Amniotic stem cell (primary cell): ENCODE results near the gene GORAB.

Source experiments
- DNase-seq: peaks from one replicate; lab custom pipeline; 2025; lab: John Stamatoyannopoulos, UW

The GORAB gene

GRCh38 chr1:170538687-170539086 lies 6.7 kb downstream of the GORAB start:
- no peak for DNase-seq

GRCh38 chr1:170539154-170539553 lies 7.2 kb downstream of the GORAB start:
- DNase-seq = no peak

- no peak for DNase-seq
Observed at GRCh38 chr1:170544624-170545023, 12.7 kb downstream of the GORAB start.

GRCh38 chr1:170545476-170545875 lies 13.5 kb downstream of the GORAB start:
- no peak for DNase-seq

- no peak for DNase-seq
Observed at GRCh38 chr1:170547255-170547654, 15.3 kb downstream of the GORAB start.

GRCh38 chr1:170548497-170548896 lies 16.5 kb downstream of the GORAB start:
- no peak for DNase-seq

- DNase-seq = no peak
Observed at GRCh38 chr1:170555370-170555769, 23.4 kb downstream of the GORAB start.

GRCh38 chr1:170556917-170557316 lies 25.0 kb downstream of the GORAB start:
- DNase-seq = no peak

GRCh38 chr1:170558731-170559130 lies 26.8 kb downstream of the GORAB start:
- DNase-seq = no peak

GRCh38 chr1:170559166-170559565 lies 27.2 kb downstream of the GORAB start:
- no peak for DNase-seq

GRCh38 chr1:170560681-170561285 lies 28.8 kb downstream of the GORAB start:
- DNase-seq = no peak

GRCh38 chr1:170562646-170563338 lies 30.8 kb downstream of the GORAB start:
- peak; percentile 60 for DNase-seq

- DNase-seq = no peak
Observed at GRCh38 chr1:170567214-170567613, 35.2 kb downstream of the GORAB start.

- no peak for DNase-seq
Observed at GRCh38 chr1:170568197-170568596, 36.2 kb downstream of the GORAB start.

- DNase-seq = no peak
Observed at GRCh38 chr1:170576980-170577379, 45.0 kb downstream of the GORAB start.

GRCh38 chr1:170578359-170578758 lies 46.4 kb downstream of the GORAB start:
- no peak for DNase-seq

- DNase-seq = no peak
Observed at GRCh38 chr1:170580636-170581440, 48.9 kb downstream of the GORAB start.

- DNase-seq = no peak
Observed at GRCh38 chr1:170583186-170583585, 51.2 kb downstream of the GORAB start.

- no peak for DNase-seq
Observed at GRCh38 chr1:170586321-170587252, 54.6 kb downstream of the GORAB start.

- no peak for DNase-seq
Observed at GRCh38 chr1:170587253-170587593, 55.3 kb downstream of the GORAB start.

GRCh38 chr1:170590921-170591705 lies 59.1 kb downstream of the GORAB start:
- no peak for DNase-seq
